ENCODE measurements around the gene PSMD11. TPM values are rescaled to one million over a fixed set of nuclear protein-coding genes. Genes with fewer than 3 reads are reported as not detected.

PSMD11 gene
- polyA plus RNA-seq, 1 donor (not counting 4 experiments of a cell fraction or from before 2014, with no cell fraction given), result 103 TPM

DNA sequence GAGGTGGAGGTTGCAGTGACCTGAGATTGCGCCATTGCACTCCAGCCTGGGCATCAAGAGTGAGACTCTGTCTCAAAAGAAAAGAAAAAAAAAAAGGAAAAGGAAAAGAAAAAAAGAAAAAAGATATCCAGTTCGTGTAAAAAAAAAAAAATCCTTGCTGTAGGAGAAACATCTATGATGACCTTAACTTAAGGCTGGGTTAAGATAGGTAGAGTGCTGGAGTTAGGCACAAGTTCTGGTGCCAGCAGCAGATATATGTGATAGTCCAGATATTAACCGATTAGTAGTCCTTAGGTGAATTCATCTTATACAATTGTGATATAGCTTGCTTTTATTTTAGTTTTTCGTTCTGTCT lies 17.2 kb downstream of the PSMD11 start:
- no peaks in the 10 kb centered on the region for H3K4me1 ChIP-seq (ENCODE audit: control insufficient read depth, extremely low read depth, insufficient read depth, low read length)
- H3K9me3 ChIP-seq (ENCODE audit: control insufficient read depth, low read depth, low read length), result no peaks in the 10 kb centered on the region
- H2AFZ ChIP-seq (ENCODE audit: control insufficient read depth, low read length), result no peak overlapping the region
- dilution Hi-C loops (cut with MboI; ENCODE audit: extremely low pct_ligation_motif_present, low sequenced_read_pairs), result no loop called here
- H3K4me3 ChIP-seq (ENCODE audit: control insufficient read depth in 2 of 3, extremely low read depth in 1 of 3, insufficient read depth in 2 of 3, low read depth in 1 of 3, low read length in 3 of 3), result no peak overlapping the region
- H3K27me3 ChIP-seq (ENCODE audit: control insufficient read depth, extremely low read depth, insufficient read depth, low read length), result no peaks in the 10 kb centered on the region
- no peak overlapping the region for H3K4me2 ChIP-seq (ENCODE audit: control insufficient read depth, extremely low read depth, insufficient read depth, low read depth, low read length)
- H3K9ac ChIP-seq (ENCODE audit: control insufficient read depth, extremely low read depth, insufficient read depth, low read length), result no peak overlapping the region
- no peak overlapping the region for H3K27ac ChIP-seq (ENCODE audit: control insufficient read depth, insufficient read depth, low read length)
- H4K20me1 ChIP-seq (ENCODE audit: control insufficient read depth, extremely low read depth, insufficient read depth, low read length), result no peaks in the 10 kb centered on the region
- no peaks in the 10 kb centered on the region for H3K9me1 ChIP-seq (ENCODE audit: control insufficient read depth, extremely low read depth, insufficient read depth, low read length)
- peaks cover 24 to 25% of the 10 kb centered on the region in 2 experiments for H3K36me3 ChIP-seq (ENCODE audit: control insufficient read depth in 2 of 2, extremely low read depth in 1 of 2, insufficient read depth in 2 of 2, low read length in 2 of 2)
- FAIRE-seq, result no peak
- no peak for TF ChIP-seq EZH2 (IDR thresholded peaks at IDR 0.05; ENCODE audit: low read length)
- TF ChIP-seq, protein P1, sequence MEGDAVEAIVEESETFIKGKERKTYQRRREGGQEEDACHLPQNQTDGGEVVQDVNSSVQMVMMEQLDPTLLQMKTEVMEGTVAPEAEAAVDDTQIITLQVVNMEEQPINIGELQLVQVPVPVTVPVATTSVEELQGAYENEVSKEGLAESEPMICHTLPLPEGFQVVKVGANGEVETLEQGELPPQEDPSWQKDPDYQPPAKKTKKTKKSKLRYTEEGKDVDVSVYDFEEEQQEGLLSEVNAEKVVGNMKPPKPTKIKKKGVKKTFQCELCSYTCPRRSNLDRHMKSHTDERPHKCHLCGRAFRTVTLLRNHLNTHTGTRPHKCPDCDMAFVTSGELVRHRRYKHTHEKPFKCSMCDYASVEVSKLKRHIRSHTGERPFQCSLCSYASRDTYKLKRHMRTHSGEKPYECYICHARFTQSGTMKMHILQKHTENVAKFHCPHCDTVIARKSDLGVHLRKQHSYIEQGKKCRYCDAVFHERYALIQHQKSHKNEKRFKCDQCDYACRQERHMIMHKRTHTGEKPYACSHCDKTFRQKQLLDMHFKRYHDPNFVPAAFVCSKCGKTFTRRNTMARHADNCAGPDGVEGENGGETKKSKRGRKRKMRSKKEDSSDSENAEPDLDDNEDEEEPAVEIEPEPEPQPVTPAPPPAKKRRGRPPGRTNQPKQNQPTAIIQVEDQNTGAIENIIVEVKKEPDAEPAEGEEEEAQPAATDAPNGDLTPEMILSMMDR (optimal IDR thresholded peaks at IDR 0.05 in 1 of 3, IDR thresholded peaks at IDR 0.05 in 1 of 3, conservative IDR thresholded peaks at IDR 0.05 in 1 of 3; ENCODE audit: extremely low read depth in 1 of 3, insufficient read depth in 2 of 3, low read length in 3 of 3), result no peak
- peaks cover 42% of the 10 kb centered on the region for H3K79me2 ChIP-seq (ENCODE audit: control insufficient read depth, insufficient read depth, low read length)
- DNase-seq (ENCODE audit: low read depth, low spot score), result no peak

DNA sequence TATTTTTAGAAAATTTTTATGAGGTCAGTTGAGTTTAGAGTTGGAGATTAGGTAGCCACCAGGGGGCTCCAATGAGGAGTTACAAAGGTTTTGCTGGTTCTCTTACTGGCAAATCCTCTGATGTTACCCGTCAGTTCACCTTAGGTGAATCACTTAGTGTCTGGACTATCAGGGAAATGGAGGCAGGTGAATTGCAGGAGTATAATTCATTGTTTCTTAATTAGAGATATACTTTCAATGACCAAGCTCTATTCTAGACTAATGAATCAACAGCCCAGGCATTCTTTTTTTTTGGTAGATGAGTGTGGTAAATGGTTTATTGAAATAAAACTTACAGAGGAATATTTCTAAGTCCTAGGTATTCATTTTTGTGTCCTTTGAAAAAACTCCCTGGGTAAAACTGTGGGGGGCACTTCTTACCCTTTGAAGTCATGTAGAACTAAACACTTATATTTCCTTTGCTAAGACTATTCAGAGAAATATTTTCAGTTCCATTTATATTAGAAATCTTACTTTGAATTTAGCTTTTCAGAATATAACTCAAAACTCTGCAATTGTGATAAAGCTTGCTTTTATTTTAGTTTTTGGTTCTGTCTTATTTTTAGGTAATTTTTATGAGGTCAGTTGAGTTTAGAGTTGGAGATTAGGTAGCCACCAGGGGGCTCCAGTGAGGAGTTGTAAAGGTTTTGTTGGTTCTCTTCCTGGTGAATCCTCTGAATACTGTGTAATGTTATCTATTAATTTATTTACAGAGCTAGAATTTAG lies 17.7 kb downstream of the PSMD11 start:
- peak; percentile 61 for FAIRE-seq
- H4K20me1 ChIP-seq (ENCODE audit: control insufficient read depth, extremely low read depth, insufficient read depth, low read length), result no peaks in the 10 kb centered on the region

More for the DNA sequence above, 17.7 kb downstream of the PSMD11 start:
- Histone ChIP-seq H3K9me3 (ENCODE audit: control insufficient read depth, low read depth, low read length) (no peaks in the 10 kb centered on the region), H3K27ac (ENCODE audit: control insufficient read depth, insufficient read depth, low read length) (no peak overlapping the region), H3K9me1 (ENCODE audit: control insufficient read depth, extremely low read depth, insufficient read depth, low read length) (no peaks in the 10 kb centered on the region), H3K4me2 (ENCODE audit: control insufficient read depth, extremely low read depth, insufficient read depth, low read depth, low read length) (no peak overlapping the region), H3K9ac (ENCODE audit: control insufficient read depth, extremely low read depth, insufficient read depth, low read length) (no peak overlapping the region), H3K79me2 (ENCODE audit: control insufficient read depth, insufficient read depth, low read length) (peaks cover 40% of the 10 kb centered on the region), H3K27me3 (ENCODE audit: control insufficient read depth, extremely low read depth, insufficient read depth, low read length) (no peaks in the 10 kb centered on the region), H3K36me3 (ENCODE audit: control insufficient read depth in 2 of 2, extremely low read depth in 1 of 2, insufficient read depth in 2 of 2, low read length in 2 of 2) (peaks cover 24 to 26% of the 10 kb centered on the region in 2 experiments), H3K4me3 (ENCODE audit: control insufficient read depth in 2 of 3, extremely low read depth in 1 of 3, insufficient read depth in 2 of 3, low read depth in 1 of 3, low read length in 3 of 3) (no peak overlapping the region), H3K4me1 (ENCODE audit: control insufficient read depth, extremely low read depth, insufficient read depth, low read length) (no peaks in the 10 kb centered on the region), H2AFZ (ENCODE audit: control insufficient read depth, low read length) (no peak overlapping the region)
- no peak for TF ChIP-seq EZH2 (IDR thresholded peaks at IDR 0.05; ENCODE audit: low read length)
- TF ChIP-seq, protein P1 (optimal IDR thresholded peaks at IDR 0.05 in 1 of 3, IDR thresholded peaks at IDR 0.05 in 1 of 3, conservative IDR thresholded peaks at IDR 0.05 in 1 of 3; ENCODE audit: extremely low read depth in 1 of 3, insufficient read depth in 2 of 3, low read length in 3 of 3), result peak; percentile 22 to 72 (median 61)
- DNase-seq (ENCODE audit: low read depth, low spot score), result no peak
- dilution Hi-C loops (cut with MboI; ENCODE audit: extremely low pct_ligation_motif_present, low sequenced_read_pairs), result no loop called here
